ENCODE data around the gene FGFBP2. TPM values are rescaled to one million over a fixed set of nuclear protein-coding genes. Genes with fewer than 3 reads are reported as not detected.
A peak's percentile ranks its signal among the peaks of the same experiment; 100 is the strongest.

FGFBP2 gene
- total RNA-seq, 1 donor from 2014 or later, result not detected

DNA sequence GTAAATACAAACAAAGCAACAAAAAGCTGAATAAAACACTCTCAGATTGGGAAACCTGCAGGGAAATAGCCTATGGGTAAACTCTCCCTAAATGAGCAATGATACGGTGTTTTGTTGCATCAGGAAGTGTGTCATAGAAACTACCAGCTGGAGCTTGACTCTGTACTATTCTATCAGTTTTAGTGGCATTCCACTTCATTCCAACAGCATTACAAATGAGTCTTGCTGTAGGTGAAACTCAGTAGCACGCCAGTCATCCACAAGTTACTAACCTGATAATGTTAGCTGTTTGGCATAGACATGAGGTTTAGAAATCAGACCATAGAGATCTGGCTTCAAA is 49.4 kb downstream of the FGFBP2 start:
- peaks cover 3% of the 10 kb centered on the region for H3K27me3 Mint-ChIP-seq
- TF ChIP-seq, protein P1, sequence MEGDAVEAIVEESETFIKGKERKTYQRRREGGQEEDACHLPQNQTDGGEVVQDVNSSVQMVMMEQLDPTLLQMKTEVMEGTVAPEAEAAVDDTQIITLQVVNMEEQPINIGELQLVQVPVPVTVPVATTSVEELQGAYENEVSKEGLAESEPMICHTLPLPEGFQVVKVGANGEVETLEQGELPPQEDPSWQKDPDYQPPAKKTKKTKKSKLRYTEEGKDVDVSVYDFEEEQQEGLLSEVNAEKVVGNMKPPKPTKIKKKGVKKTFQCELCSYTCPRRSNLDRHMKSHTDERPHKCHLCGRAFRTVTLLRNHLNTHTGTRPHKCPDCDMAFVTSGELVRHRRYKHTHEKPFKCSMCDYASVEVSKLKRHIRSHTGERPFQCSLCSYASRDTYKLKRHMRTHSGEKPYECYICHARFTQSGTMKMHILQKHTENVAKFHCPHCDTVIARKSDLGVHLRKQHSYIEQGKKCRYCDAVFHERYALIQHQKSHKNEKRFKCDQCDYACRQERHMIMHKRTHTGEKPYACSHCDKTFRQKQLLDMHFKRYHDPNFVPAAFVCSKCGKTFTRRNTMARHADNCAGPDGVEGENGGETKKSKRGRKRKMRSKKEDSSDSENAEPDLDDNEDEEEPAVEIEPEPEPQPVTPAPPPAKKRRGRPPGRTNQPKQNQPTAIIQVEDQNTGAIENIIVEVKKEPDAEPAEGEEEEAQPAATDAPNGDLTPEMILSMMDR (conservative IDR thresholded peaks at IDR 0.05), result no peak
- peaks cover 6% of the 10 kb centered on the region for H3K9me3 Mint-ChIP-seq
- H3K36me3 Mint-ChIP-seq, result no peaks in the 10 kb centered on the region
- no peak overlapping the region for H3K4me3 Mint-ChIP-seq
- H3K27ac Mint-ChIP-seq, result peak overlapping the region; percentile 94
- no peaks in the 10 kb centered on the region for H3K4me1 Mint-ChIP-seq (ENCODE audit: unreplicated experiment)
- DNase-seq (ENCODE audit: extremely low spot score, unreplicated experiment), result no peak

DNA sequence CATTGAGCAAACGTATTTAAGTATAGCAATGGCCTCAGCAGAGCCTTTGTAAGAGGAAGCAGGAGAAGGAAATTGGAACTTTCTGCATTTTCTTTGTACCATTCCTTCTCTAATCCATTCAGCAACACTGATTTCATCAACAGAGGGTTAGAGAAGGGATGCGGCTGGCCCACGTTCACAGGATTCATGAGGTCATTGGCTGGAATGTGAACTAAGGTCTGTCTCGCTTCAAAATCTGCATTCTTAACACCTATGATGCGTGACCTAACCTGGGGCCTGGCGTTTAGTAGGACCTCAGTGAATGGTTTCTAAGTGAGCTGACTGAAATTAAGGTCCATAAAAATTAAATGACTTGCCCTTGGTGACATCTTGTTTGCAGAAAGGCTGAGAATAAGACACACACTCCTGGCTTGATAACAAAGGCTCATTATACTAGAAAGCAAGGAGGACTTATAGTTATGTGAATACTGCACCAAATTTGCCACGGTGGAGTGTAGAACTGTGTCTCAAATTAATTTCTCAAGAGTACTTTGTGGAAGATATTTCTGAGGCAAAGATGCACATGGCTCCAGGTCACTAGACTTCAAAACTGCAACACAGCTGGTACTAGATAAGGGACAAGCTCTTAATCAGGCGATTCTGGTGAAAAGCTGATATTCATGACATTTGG is 49.9 kb downstream of the FGFBP2 start:
- no peaks in the 10 kb centered on the region for H3K36me3 Mint-ChIP-seq
- peak overlapping the region; percentile 94 for H3K27ac Mint-ChIP-seq
- no peaks in the 10 kb centered on the region for H3K4me1 Mint-ChIP-seq (ENCODE audit: unreplicated experiment)
- peaks cover 3% of the 10 kb centered on the region for H3K27me3 Mint-ChIP-seq
- DNase-seq (ENCODE audit: extremely low spot score, unreplicated experiment), result no peak
- TF ChIP-seq, protein P1 (conservative IDR thresholded peaks at IDR 0.05), result no peak
- H3K9me3 Mint-ChIP-seq, result peaks cover 9% of the 10 kb centered on the region
- no peak overlapping the region for H3K4me3 Mint-ChIP-seq

DNA sequence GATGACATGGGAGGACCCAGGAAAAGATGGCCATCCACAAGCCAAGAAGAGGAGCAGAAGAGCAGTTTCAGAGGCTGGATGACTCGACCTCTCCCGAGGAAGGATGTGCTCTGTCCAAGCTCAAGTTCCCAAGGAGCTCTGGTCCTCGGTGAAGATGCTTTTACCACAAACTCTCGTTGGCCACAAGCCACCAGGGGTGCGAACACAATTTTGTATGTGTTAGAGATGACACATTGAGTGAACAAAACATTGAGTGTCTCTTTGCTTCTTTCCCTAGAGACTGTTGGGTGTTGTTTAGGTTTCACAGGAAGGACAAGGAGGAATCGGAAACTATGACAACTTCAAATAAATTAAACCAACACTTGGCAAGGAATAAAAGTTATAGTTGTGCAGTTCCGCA is 50.7 kb downstream of the FGFBP2 start:
- peak overlapping the region; percentile 48 for H3K27ac Mint-ChIP-seq
- no peak overlapping the region for H3K4me3 Mint-ChIP-seq
- no peaks in the 10 kb centered on the region for H3K36me3 Mint-ChIP-seq
- TF ChIP-seq, protein P1 (conservative IDR thresholded peaks at IDR 0.05), result no peak
- H3K27me3 Mint-ChIP-seq, result peaks cover 3% of the 10 kb centered on the region
- H3K9me3 Mint-ChIP-seq, result peaks cover 9% of the 10 kb centered on the region
- no peaks in the 10 kb centered on the region for H3K4me1 Mint-ChIP-seq (ENCODE audit: unreplicated experiment)
- no peak for DNase-seq (ENCODE audit: extremely low spot score, unreplicated experiment)

Other genes with a start within 250 kb of the FGFBP2 start
- 0.34 and 0.36 TPM in 2 replicates for gene CD38, start 184.8 kb downstream of the FGFBP2 start, total RNA-seq (ENCODE audit: low replicate concordance)
- 21.7 and 22.1 TPM in 2 replicates for gene FGFBP1, start 24.4 kb downstream of the FGFBP2 start, total RNA-seq (ENCODE audit: low replicate concordance)
- 12.9 and 30.3 TPM in 2 replicates for gene PROM1, start 120.8 kb upstream of the FGFBP2 start, total RNA-seq (ENCODE audit: low replicate concordance)